WERI-Rb-1 (cell line): ENCODE measurements around the gene GDPD1.

Experiments used
- DNase-seq: peaks from one replicate; pipeline ENCODE4 v3.0.0-alpha.2; 2020
- H3K27ac ChIP-seq: fragments of 250-450 bp; sonication (Bioruptor Pico); 2 replicates; pipeline ENCODE4 v1.5.1; 2020; ENCODE audit warnings: mild to moderate bottlenecking, moderate library complexity
- H3K27me3 ChIP-seq: fragments of 250-450 bp; sonication (Bioruptor Pico); 2 replicates; pipeline ENCODE4 v1.5.1; 2021; ENCODE audit warnings: mild to moderate bottlenecking, low read depth, moderate library complexity; ENCODE audit not compliant: insufficient read depth, severe bottlenecking
- H3K36me3 ChIP-seq: fragments of 250-450 bp; sonication (Bioruptor Pico); 2 replicates; pipeline ENCODE4 v1.5.1; 2020; ENCODE audit warnings: mild to moderate bottlenecking, moderate library complexity
- H3K4me3 ChIP-seq: 2 replicates; pipeline ENCODE4 v1.5.1; 2011; ENCODE audit warnings: low read depth, mild to moderate bottlenecking, control low read depth, low read length
- H3K9me3 ChIP-seq: fragments of 250-450 bp; sonication (Bioruptor Pico); 2 replicates; pipeline ENCODE4 v1.5.1; 2021; ENCODE audit warnings: mild to moderate bottlenecking, moderate library complexity; ENCODE audit not compliant: severe bottlenecking
- TF ChIP-seq, protein P1 (sequence below): IDR thresholded peaks from 2 replicates; pipeline ENCODE4 v1.5.1; 2011; ENCODE audit warnings: low read depth, mild to moderate bottlenecking, control low read depth, inconsistent platforms, low read length

The GDPD1 gene

DNA sequence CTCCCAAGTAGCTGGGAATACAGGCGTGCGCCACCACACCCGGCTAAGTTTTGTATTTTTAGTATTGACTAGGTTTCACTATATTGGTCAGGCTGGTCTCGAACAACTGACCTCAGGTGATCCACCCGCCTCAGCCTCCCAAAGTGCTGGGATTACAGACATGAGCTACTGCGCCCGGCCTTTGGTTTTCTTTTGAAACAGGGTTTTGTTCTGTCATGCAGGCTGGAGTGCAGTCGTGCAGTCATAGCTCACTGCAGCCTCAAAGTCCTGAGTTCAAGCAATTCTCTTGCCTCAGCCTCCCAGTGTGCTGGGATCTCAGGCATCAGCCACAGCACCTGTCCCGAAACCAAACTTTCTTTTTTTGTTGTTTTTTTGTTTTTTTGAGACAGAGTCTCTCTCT, 39.7 kb upstream of the GDPD1 start:
- peaks cover 37% of the 10 kb centered on the region for H3K36me3 ChIP-seq
- DNase-seq: no peak
- H3K27ac ChIP-seq: no peak overlapping the region
- TF ChIP-seq, protein P1, sequence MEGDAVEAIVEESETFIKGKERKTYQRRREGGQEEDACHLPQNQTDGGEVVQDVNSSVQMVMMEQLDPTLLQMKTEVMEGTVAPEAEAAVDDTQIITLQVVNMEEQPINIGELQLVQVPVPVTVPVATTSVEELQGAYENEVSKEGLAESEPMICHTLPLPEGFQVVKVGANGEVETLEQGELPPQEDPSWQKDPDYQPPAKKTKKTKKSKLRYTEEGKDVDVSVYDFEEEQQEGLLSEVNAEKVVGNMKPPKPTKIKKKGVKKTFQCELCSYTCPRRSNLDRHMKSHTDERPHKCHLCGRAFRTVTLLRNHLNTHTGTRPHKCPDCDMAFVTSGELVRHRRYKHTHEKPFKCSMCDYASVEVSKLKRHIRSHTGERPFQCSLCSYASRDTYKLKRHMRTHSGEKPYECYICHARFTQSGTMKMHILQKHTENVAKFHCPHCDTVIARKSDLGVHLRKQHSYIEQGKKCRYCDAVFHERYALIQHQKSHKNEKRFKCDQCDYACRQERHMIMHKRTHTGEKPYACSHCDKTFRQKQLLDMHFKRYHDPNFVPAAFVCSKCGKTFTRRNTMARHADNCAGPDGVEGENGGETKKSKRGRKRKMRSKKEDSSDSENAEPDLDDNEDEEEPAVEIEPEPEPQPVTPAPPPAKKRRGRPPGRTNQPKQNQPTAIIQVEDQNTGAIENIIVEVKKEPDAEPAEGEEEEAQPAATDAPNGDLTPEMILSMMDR: no peak
- no peaks in the 10 kb centered on the region for H3K9me3 ChIP-seq
- no peak overlapping the region for H3K4me3 ChIP-seq
- no peaks in the 10 kb centered on the region for H3K27me3 ChIP-seq

GRCh38 chr17:59181481-59181880, 38.8 kb upstream of the GDPD1 start:
- Histone ChIP-seq H3K36me3 (peaks cover 44% of the 10 kb centered on the region), H3K4me3 (no peak overlapping the region), H3K27ac (no peak overlapping the region), H3K27me3 (no peaks in the 10 kb centered on the region), H3K9me3 (no peaks in the 10 kb centered on the region)
- TF ChIP-seq, protein P1: no peak
- DNase-seq: no peak

- TF ChIP-seq, protein P1: no peak
- Histone ChIP-seq H3K27ac (no peak overlapping the region), H3K4me3 (no peak overlapping the region), H3K36me3 (peaks cover 72% of the 10 kb centered on the region), H3K9me3 (no peaks in the 10 kb centered on the region), H3K27me3 (no peaks in the 10 kb centered on the region)
- no peak for DNase-seq
Measured at GRCh38 chr17:59185997-59186396, 34.3 kb upstream of the GDPD1 start.

DNA sequence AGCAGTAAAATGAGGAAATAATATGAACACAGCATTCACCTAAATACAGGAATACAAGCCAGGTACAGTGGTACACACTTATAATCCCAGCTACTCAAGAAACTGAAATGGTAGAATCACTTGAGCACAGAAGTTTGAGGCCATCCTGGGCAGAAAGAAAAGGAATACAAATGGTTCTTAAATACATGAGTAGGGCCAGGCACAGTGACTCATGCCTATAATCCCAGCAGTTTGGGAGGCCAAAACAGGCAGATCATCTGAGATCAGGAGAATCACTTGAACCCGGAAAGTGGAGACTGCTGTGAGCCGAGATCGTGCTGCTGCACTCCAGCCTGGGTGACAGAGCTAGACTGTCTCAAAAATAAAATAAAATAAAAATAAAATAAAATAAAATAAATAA, 33.5 kb upstream of the GDPD1 start:
- TF ChIP-seq, protein P1: no peak
- Histone ChIP-seq H3K27ac (no peak overlapping the region), H3K4me3 (no peak overlapping the region), H3K27me3 (no peaks in the 10 kb centered on the region), H3K9me3 (no peaks in the 10 kb centered on the region), H3K36me3 (peaks cover 76% of the 10 kb centered on the region)
- DNase-seq: no peak

- DNase-seq: no peak
- TF ChIP-seq, protein P1: no peak
- Histone ChIP-seq H3K27ac (no peak overlapping the region), H3K9me3 (no peaks in the 10 kb centered on the region), H3K4me3 (no peak overlapping the region), H3K27me3 (no peaks in the 10 kb centered on the region), H3K36me3 (peaks cover 94% of the 10 kb centered on the region)
Measured at GRCh38 chr17:59190806-59191205, 29.5 kb upstream of the GDPD1 start.

DNA sequence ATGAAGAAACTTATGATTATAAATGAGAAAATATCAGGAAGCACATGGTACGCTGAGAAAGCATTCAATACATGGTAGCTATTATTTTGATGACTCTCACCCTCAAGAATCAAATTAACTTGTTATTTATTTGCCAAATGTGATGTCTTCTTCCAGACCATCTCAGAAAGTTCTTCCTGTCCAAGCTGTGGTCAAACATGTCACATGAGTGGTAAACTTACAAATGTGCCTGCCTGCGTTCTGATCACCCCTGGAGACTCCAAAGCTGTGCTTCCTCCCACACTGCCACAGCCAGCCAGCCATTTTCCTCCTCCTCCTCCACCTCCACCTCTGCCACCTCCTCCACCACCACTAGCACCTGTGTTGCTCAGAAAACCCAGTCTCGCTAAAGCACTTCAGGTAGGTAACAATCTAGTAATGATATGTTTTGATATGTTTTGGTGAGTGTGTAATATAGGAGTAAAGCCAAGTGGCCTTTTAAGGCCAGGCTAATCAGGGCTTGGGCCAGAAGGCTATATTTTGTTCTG, 26.9 kb upstream of the GDPD1 start:
- H3K27me3 ChIP-seq: no peaks in the 10 kb centered on the region
- DNase-seq: no peak
- no peak overlapping the region for H3K27ac ChIP-seq
- H3K4me3 ChIP-seq: no peak overlapping the region
- H3K9me3 ChIP-seq: no peaks in the 10 kb centered on the region
- TF ChIP-seq, protein P1: no peak
- H3K36me3 ChIP-seq: peaks cover 98% of the 10 kb centered on the region
